Stimulated activated CD8-positive, alpha-beta memory T cell treated with anti-CD3 and anti-CD28 coated beads, Interleukin-15, amount 100 ng/mL, for 4 hours (primary cell): Measurements from ENCODE around the gene UCK1.

Experiments used
- DNase-seq, 2 donors: peaks; one replicate each; pipeline ENCODE4 v3.0.0-alpha.2; 2020; ENCODE audit warnings: low read depth in 2 of 2

The UCK1 gene

GRCh38 chr9:131476777-131477345 is 54.2 kb downstream of the UCK1 start:
- DNase-seq: no peak

GRCh38 chr9:131475956-131476776 is 54.9 kb downstream of the UCK1 start:
- no peak for DNase-seq

- no peak for DNase-seq
These were observed 55.7 kb downstream of the UCK1 start for GRCh38 chr9:131475111-131475955.

- DNase-seq: no peak
These were observed 56.4 kb downstream of the UCK1 start for GRCh38 chr9:131474711-131475110.

- DNase-seq: no peak
These were observed 57.2 kb downstream of the UCK1 start for GRCh38 chr9:131473891-131474290.
